Measurements from ENCODE around the gene HADHA.

HADHA gene

GRCh38 chr2:26243470-26244308 is 743 bp downstream of the HADHA start:
- DNase-seq, result no peak

DNA sequence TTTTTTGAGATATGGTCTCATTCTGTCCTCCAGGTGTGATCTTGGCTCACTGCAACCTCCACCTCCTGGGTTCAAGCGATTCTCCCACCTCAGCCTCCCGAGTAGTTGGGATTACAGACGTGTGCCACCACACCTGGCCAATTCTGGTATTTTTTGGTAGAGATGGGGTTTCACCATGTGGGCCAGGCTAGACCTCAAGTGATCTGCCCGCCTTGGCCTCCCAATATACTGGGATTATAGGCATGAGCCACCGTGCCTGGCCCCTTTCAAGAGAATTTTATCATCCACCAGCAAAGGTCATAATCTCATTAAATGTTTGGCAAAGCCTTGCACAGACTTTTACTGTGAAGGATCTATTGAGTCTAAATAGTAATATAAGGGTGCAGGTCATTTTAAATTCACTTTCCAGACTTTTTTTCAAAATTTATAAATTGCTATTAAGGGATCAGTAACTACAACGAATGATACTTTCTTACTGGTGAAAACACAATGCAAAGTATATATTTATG is 2.5 kb downstream of the HADHA start:
- no peak for DNase-seq

GRCh38 chr2:26238311-26238958 is 6.0 kb downstream of the HADHA start:
- DNase-seq, result no peak

GRCh38 chr2:26237868-26238267 is 6.6 kb downstream of the HADHA start:
- DNase-seq, result no peak

- no peak for DNase-seq
These were observed 9.3 kb downstream of the HADHA start for GRCh38 chr2:26235089-26235488.

- DNase-seq, result no peak
These were observed 13.6 kb downstream of the HADHA start for GRCh38 chr2:26230806-26231205.

DNA sequence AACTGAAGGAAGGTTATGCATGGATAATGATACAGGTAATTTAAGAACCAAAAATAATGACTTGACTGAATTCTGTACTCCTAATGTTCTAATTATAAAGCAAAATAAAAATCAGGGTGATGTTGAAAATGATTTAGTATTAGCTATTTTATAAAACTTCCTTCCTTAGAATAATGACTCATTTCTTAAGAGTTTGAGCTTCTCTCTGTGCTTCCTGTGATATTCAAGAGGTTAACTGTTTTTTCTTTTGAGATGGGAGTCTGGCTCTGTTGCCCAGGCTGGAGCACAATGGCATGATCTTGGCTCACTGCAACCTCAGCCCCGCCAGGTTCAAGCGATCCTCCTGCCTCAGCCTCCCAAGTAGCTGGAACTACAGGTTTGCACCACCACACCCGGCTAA is 14.8 kb downstream of the HADHA start:
- DNase-seq, result no peak

- DNase-seq, result no peak
These were observed 20.3 kb downstream of the HADHA start for GRCh38 chr2:26224095-26224494.

- DNase-seq, result no peak
These were observed 21.4 kb downstream of the HADHA start for GRCh38 chr2:26223018-26223417.

DNA sequence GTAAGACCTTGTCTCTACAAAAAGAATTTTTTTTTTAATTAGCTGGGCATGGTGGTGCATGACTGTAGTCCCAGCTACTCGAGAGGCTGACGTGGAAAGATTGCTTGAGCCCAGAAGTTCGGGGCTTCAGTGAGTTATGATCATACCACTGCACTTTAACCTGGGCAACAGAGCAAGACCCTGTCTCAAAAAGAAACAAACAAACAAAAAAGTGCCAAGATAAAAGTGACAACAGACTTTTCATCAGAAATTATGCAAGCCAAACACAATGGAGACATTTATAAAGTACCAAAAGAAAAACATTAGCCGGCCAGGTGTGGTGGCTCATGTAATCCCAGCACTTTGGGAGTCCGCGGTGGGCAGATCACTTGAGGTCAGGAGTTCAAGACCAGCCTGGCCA is 26.7 kb downstream of the HADHA start:
- DNase-seq, result no peak

DNA sequence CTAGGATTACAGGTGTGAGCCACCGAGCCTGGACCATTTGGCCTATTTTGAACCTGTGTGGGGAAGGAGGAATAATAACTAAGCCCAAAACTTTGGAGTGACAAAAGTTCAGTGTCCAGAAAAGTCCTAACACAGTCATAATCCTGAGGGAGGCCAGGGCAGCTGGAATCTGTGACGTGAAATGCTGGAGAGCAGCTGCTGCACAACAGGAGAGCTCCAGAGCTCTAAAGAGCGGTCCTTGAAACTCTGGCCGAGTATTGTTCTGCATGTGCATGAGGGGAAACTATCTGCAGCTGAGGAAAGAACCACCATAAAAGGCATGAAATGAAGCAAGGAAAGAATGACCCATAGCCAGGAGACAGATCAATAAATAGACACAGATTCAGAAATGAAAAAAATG is 27.8 kb downstream of the HADHA start:
- no peak for DNase-seq

DNA sequence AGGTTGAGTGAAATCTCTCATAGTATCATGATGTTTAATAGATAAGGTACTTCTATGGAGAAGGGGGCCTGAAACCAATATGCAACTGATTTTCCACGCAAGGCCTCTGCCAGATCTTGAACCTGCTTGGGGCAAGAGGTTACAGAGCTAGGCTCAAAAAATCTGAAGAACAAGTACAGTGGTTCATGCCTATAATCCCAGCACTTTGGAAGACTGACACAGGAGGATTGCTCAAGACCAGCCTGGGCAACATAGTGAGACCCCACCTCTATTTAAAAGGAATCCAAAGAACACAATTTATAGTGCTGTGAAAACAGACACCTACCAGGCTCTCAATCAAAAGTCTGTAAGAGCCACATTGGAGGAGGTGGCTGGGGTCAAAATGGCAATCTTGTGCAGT is 28.6 kb downstream of the HADHA start:
- DNase-seq, result no peak

DNA sequence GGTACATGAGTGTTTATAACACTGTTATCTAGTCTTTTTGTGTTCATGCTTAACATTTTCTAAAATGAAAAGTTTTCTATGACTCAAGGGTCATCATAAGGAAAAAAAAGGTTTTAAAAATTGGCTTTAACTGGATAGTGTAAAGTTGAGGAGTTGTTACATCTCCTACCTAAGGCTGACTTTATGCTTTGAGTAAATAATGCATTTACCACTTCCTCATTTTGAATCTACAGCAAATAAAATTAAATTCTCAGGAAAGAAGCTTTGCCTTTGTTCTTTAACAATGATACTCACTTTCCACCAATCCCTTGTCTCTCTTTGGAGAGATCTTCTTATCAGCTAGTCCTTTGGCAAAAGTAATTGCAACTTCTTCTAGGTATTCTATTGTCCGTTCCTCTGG is 29.7 kb downstream of the HADHA start:
- DNase-seq, result no peak

DNA sequence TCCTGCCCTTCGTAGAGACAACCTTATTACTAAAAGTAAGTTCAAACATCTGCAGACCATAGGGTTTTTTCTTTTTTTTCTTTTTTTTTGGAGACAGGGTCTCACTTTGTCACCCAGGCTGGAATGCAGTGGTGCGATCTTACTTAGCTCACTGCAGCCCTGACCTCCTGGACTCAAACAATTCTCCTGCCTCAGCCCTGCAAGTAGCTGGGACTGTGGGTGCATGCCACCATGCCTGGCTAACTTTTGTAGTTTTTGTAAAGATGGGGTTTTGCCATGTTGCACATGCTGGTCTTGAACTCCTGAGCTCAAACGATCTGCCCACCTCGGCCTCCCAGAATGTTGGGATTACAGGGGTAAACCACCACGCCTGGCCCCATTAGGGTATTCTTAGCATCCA is 32.4 kb downstream of the HADHA start:
- DNase-seq, result no peak

- DNase-seq, result no peak
These were observed 40.5 kb downstream of the HADHA start for GRCh38 chr2:26203906-26204305.

DNA sequence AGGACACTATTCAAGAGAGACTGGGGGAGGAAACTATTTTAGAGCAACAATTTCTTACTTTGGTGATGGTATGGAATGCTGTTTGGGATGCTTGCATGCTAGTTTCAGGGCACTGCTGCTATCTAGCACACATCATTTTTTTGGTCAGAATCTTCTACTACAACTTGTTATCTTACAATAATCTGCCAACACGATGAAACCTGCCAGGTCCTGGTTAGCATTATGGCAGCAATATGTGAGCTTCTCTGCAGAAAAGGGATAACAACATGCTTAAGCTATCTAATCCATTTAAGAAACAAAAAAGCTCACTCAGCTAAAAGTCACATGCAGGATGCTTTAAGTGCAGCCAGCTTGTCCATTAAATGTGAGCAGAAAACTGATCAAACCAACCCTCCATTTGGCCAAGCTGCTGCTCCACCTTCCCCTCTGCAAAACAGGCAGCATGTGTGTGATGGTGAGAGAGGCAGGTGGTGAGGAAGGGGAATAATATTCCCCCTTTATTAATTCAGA is 41.4 kb downstream of the HADHA start:
- no peak for DNase-seq

DNA sequence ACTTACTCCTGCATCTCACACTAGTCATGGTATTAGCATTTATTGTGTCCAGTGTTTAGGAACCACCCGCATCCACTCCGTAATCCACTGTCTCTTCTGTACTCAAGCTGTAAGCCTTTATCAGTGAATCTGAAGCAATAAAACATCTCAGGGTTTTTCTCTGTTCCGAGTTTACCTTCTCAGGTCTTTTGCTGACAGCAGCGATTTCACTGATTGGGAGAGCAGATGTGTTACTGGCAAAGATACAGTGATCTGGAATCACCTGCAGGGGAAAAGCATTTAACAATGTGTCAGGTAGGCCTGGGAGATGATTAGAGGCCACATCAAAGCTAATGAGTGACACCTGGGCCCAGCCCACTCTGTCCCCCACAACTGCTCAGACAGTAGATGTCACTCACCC is 46.9 kb downstream of the HADHA start:
- no peak for DNase-seq

- no peak for DNase-seq
These were observed 47.6 kb downstream of the HADHA start for GRCh38 chr2:26196683-26197418.

DNA sequence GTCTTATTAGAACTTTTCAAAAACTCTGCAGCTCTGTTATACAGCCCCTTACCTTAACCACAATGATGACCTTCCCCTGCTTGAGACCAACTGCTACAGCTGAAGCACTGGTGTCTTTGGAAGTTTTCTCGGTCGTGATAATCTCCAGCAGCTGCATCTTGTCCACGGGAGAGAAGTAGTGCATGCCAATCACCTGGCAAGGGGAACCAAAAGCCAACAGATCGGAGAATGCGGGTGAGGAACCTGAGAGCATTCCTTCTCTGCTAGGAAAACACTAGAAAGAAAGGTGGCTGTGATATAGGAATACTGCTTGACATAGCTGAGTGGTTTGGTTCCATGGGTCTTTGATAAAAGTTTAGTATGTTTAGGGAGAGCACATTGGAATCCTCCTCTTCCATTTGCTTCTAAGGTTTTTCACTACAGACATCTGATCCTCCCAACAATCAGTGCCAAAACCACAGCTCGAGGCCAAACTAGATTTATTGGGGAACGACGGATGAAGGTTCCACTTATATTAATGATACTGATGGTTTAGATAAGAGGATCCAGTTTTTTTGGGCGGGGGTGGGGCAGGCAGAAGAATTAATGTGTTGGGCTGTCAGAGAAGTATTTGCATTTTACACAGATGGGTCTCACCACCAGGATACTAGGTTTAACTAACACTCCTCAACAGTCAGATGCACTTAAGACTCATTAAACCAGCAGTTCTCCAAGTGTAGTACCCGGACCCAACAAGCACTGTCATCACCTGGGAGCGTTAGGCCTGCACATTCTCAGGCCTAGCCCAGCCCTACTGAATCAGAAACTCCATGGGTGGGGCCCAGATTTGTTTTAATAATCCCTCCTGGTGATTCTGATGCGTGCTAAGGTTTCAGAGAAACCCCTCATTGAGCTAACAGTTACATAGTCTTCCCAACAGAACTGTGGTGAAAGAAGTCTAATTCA is 49.1 kb downstream of the HADHA start:
- no peak for DNase-seq

- DNase-seq, result no peak
These were observed 50.7 kb downstream of the HADHA start for GRCh38 chr2:26193578-26194231.

DNA sequence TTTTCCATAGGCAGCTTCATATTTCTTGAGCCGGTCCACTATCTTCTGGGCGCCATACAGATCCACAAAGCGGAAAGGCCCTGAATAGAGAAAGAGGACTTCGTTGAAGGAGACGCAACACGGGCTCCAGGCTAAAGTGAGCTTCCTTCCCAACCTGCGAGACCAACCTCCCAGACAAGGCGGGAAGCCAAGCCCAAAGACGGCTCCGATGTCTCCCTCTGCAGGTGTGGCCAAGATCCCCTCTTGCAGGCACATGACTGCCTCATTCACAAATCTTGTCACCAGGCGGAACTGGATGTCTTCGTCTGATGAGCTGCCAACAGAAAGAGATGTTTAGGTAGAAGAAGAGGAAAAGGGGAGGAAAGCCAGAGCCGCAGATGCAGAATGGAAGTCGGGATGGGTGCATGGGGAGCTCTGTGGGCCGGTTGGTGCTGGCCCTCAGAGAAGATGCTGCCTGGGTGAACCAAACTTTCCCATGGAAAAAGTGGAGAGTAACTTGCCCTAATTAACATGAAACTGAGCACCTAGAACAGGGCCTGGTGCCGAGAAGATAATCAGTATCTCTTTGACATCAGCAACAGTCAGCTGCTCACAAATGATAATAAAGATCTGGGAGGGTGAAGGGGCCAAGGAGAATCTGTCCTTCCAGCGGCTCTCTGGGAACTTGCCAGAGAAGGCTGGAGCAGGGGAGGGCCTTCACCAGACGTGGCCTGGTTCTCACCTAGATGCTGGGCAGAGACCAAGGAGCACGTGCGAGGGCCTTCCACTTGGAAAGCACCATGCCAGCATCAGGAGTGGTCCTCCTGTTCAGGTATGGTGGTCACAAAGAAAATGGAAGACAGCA is 52.9 kb downstream of the HADHA start:
- DNase-seq, result no peak

All from CD4-positive, alpha-beta T cell treated with Interleukin-6 for 4 hours (primary cell).